AG04450 (cell line): ENCODE data around the gene SPATA20. TPM values are rescaled to one million over a fixed set of nuclear protein-coding genes. Genes with fewer than 3 reads are reported as not detected.

Source experiments
- CTCF ChIA-PET: fragments of 300-600, 350-600 bp; formaldehyde crosslinking; extraction: SDS; loops from one replicate; lab custom pipeline; 2022; ENCODE audit warnings: antibody characterized with exemption, inconsistent platforms; lab: Charles Lee
- POLR2A ChIA-PET: fragments of 350-600 bp; formaldehyde crosslinking; extraction: SDS; loops from one replicate; lab custom pipeline; 2021; ENCODE audit warnings: antibody characterized with exemption, inconsistent platforms; lab: Yijun Ruan, JAX
- DNase-seq: peaks from one replicate; pipeline ENCODE4 v3.0.0-alpha.2; 2011; ENCODE audit warnings: low read depth, low spot score
- H3K27ac ChIP-seq: one replicate; pipeline ENCODE4 v1.5.1; 2012; ENCODE audit warnings: low read depth, low read length, control low read depth
- H3K27me3 ChIP-seq: one replicate; pipeline ENCODE4 v1.6.0; 2012; ENCODE audit warnings: low read length; ENCODE audit not compliant: control insufficient read depth, insufficient read depth
- H3K4me3 ChIP-seq: 2 replicates; pipeline ENCODE4 v1.5.1; 2011; ENCODE audit warnings: mild to moderate bottlenecking, low read depth, low read length, control low read depth
- H3K9me3 ChIP-seq: 2 replicates; pipeline ENCODE4 v1.5.1; 2012; ENCODE audit warnings: low read length; ENCODE audit not compliant: control insufficient read depth, insufficient read depth
- polyA plus RNA-seq: library from polyadenylated mRNA; depleted of rRNA; stranded (reverse); fragments of >200 nt; gene quantifications from 2 replicates; pipeline ENCODE4 v1.2.3, GENCODE V29; 2011
- TF ChIP-seq, protein P1 (sequence below): IDR thresholded peaks from 2 replicates; pipeline ENCODE4 v1.5.1; 2011; ENCODE audit warnings: low read depth, low read length, control low read depth, inconsistent platforms

The SPATA20 gene
- polyA plus RNA-seq, 1 experiment, result 17.1 TPM

DNA sequence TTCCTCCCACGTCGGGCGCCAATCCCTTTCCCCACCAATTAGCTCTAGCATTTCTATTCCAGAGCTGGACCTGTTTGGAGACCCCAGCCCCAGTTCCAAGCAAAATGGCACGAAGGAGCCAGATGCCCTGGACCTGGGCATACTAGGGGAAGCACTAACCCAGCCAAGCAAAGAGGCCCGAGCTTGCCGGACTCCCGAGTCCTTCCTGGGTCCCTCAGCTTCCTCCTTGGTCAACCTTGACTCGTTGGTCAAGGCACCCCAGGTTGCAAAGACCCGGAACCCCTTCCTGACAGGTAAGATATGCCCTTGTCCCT, 5.6 kb upstream of the SPATA20 start:
- TF ChIP-seq, protein P1, sequence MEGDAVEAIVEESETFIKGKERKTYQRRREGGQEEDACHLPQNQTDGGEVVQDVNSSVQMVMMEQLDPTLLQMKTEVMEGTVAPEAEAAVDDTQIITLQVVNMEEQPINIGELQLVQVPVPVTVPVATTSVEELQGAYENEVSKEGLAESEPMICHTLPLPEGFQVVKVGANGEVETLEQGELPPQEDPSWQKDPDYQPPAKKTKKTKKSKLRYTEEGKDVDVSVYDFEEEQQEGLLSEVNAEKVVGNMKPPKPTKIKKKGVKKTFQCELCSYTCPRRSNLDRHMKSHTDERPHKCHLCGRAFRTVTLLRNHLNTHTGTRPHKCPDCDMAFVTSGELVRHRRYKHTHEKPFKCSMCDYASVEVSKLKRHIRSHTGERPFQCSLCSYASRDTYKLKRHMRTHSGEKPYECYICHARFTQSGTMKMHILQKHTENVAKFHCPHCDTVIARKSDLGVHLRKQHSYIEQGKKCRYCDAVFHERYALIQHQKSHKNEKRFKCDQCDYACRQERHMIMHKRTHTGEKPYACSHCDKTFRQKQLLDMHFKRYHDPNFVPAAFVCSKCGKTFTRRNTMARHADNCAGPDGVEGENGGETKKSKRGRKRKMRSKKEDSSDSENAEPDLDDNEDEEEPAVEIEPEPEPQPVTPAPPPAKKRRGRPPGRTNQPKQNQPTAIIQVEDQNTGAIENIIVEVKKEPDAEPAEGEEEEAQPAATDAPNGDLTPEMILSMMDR, result no peak
- POLR2A ChIA-PET, result interaction anchor here (0.6 to 1.2 kb wide), 2 partner anchors 10 to 176 kb away, joined by 3 to 6 read pairs; no protein-coding TSS in a partner anchor

GRCh38 chr17:50541716-50542688, 5.0 kb upstream of the SPATA20 start:
- DNase-seq, result no peak
- TF ChIP-seq, protein P1, result peak; percentile 21; the same call in 1 of the 2 replicates
- no peaks in the 10 kb centered on the region for H3K27me3 ChIP-seq
- ChIA-PET CTCF (interaction anchor here (0.6 to 2.1 kb wide), 9 partner anchors 8 to 300 kb away, joined by 3 to 16 read pairs (median 4); no protein-coding TSS in a partner anchor), POLR2A (interaction anchor here (0.6 to 1.2 kb wide), 7 partner anchors 9 to 177 kb away, joined by 3 to 10 read pairs (median 4); no protein-coding TSS in a partner anchor)
- H3K4me3 ChIP-seq, result peak overlapping the region; percentile 68
- H3K27ac ChIP-seq, result no peak overlapping the region
- no peaks in the 10 kb centered on the region; the same call in 1 of the 2 replicates for H3K9me3 ChIP-seq

More for the DNA sequence above, 5.6 kb upstream of the SPATA20 start:
- H3K27ac ChIP-seq, result no peak overlapping the region
- H3K9me3 ChIP-seq, result no peaks in the 10 kb centered on the region; the same call in 1 of the 2 replicates
- H3K4me3 ChIP-seq, result peak overlapping the region; percentile 61
- DNase-seq, result no peak
- no peaks in the 10 kb centered on the region for H3K27me3 ChIP-seq
- CTCF ChIA-PET, result interaction anchor here (1.4 to 2.1 kb wide), 3 partner anchors 9 to 86 kb away, joined by 5 to 16 read pairs (median 7); no protein-coding TSS in a partner anchor

DNA sequence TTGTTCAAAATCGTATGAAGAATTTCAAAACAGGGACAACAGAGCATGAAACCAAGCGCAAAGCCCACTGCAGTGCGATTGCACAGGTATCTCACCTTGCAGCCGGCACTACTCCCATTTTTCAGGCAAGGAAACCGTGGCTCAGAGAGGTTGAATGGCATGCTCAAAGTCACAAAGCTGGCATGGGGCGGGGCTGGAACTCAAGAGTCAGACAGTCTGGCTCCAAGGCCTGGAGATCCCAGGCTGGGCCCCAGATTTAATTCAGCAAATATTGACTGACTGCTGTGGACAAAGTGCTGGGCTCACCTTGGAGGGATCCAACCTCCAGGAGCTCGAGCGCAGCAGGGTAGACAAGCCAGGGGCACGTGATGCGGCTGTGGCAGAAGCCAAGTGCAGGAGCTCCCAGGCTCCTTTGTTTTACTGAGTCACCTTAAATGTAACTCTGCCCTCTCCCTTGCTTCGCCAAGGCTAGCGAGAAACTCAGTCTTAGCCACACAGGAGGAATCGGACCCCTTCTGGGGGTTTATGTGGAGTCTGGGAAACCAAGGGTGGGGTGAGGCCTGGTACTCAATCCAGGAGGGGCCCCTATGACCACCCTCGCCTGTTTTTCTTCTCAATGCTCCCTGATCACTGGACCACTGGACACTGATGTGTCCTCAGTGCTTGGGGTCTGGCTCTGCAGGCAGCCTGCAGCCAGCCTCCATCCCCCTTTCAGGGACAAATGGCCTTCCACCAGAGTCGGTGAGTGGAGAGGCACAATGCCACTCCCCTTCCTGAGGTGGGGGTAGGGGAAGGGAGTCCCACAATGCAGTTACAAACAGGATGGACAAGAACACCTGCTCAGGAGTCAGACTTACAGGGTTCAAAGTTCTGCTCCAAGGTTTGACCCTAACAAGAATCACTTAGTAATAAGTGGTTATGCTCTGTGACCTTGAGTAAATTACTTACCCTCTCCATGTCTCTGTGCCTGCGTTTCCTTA, 3.9 kb upstream of the SPATA20 start:
- CTCF ChIA-PET, result interaction anchor here (0.6 to 2.2 kb wide), 10 partner anchors 7 to 301 kb away, joined by 3 to 16 read pairs (median 4); no protein-coding TSS in a partner anchor
- POLR2A ChIA-PET, result interaction anchor here (0.8 to 1.6 kb wide), 6 partner anchors 8 to 323 kb away, joined by 3 to 4 read pairs (median 4); partner anchors contain the start of gene TOB1
- no peaks in the 10 kb centered on the region; the same call in 1 of the 2 replicates for H3K9me3 ChIP-seq
- H3K27me3 ChIP-seq, result no peaks in the 10 kb centered on the region
- peak overlapping the region; percentile 68; the same call in 1 of the 2 replicates for H3K4me3 ChIP-seq
- TF ChIP-seq, protein P1, result no peak
- H3K27ac ChIP-seq, result no peak overlapping the region
- no peak for DNase-seq

- no peak overlapping the region for H3K4me3 ChIP-seq
- ChIA-PET POLR2A (interaction anchor here (0.6 to 1.6 kb wide), 2 partner anchors 173 to 322 kb away, joined by 4 to 6 read pairs; partner anchors contain the start of gene TOB1), CTCF (interaction anchor here (1.4 to 2.2 kb wide), 2 partner anchors 81 to 300 kb away, joined by 3 to 8 read pairs; no protein-coding TSS in a partner anchor)
- no peaks in the 10 kb centered on the region for H3K27me3 ChIP-seq
- DNase-seq, result no peak
- TF ChIP-seq, protein P1, result no peak
- no peak overlapping the region for H3K27ac ChIP-seq
- no peaks in the 10 kb centered on the region; the same call in 1 of the 2 replicates for H3K9me3 ChIP-seq
These were observed 2.5 kb upstream of the SPATA20 start for GRCh38 chr17:50544516-50544915.
